ENCODE results near the gene RASD2. TPM values are rescaled to one million over a fixed set of nuclear protein-coding genes. Genes with fewer than 3 reads are reported as not detected.

Gene RASD2
- total RNA-seq, 1 experiment from 2014 or later, result 0.42 TPM

DNA sequence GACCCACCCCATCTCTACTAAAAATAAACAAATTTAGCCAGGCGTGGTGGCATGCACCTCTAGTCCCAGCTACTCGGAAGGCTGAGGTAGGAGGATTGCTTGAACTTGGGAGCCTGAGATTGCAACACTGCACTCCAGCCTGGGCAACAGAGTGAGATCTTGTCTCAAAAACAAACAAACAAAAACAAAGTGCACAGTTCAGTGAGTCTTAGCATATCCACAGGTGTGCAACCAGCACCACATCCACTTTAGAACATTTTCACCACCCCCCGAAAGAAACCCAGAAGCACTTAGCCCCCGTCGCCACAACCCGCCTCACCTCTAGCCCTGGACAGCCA, 49.1 kb downstream of the RASD2 start:
- Histone ChIP-seq H2BK20ac (ENCODE audit: low read depth, low read length, poor library complexity, severe bottlenecking) (no peak overlapping the region), H3K4me2 (ENCODE audit: insufficient read depth, insufficient read length, low read length) (no peak overlapping the region), H2AK5ac (ENCODE audit: insufficient read length, low read length) (no peak overlapping the region), H2BK120ac (ENCODE audit: low read depth, low read length, poor library complexity, severe bottlenecking) (no peak overlapping the region), H3K27me3 (ENCODE audit: insufficient read depth, low read length) (no peaks in the 10 kb centered on the region), H3K23ac (ENCODE audit: insufficient read length, low read depth, low read length) (no peak overlapping the region), H3K9me3 (ENCODE audit: control insufficient read depth, low read depth, low read length) (no peaks in the 10 kb centered on the region), H2BK15ac (ENCODE audit: low read depth, low read length) (no peak overlapping the region), H4K5ac (ENCODE audit: insufficient read length, low read depth, low read length) (no peak overlapping the region), H3K4ac (ENCODE audit: low read depth, low read length) (no peak overlapping the region), H2BK5ac (ENCODE audit: insufficient read length, low read length) (no peak overlapping the region), H2AFZ (ENCODE audit: low read length) (no peak overlapping the region), H3K27ac (ENCODE audit: insufficient read length, low read depth, low read length) (no peak overlapping the region), H4K20me1 (ENCODE audit: control insufficient read depth, insufficient read depth, insufficient read length) (no peaks in the 10 kb centered on the region), H3K23me2 (ENCODE audit: insufficient read length, low read depth, low read length, poor library complexity, severe bottlenecking) (no peaks in the 10 kb centered on the region), H3K56ac (ENCODE audit: insufficient read length, low read depth, low read length) (no peak overlapping the region), H2BK12ac (ENCODE audit: insufficient read length, low read depth, low read length) (no peak overlapping the region), H3T11ph (ENCODE audit: low read length) (no peak overlapping the region), H4K8ac (replicated peaks; ENCODE audit: insufficient read length, low read depth, low read length) (no peak overlapping the region), H3K4me1 (ENCODE audit: insufficient read depth, low read length) (no peaks in the 10 kb centered on the region), H3K18ac (ENCODE audit: insufficient read length, low read depth, low read length) (no peak overlapping the region), H3K79me2 (ENCODE audit: insufficient read depth, low read length) (no peaks in the 10 kb centered on the region), H3K14ac (ENCODE audit: insufficient read depth, low read length) (no peak overlapping the region), H3K9ac (ENCODE audit: extremely low read depth, insufficient read length, low read length) (no peak overlapping the region), H4K91ac (ENCODE audit: insufficient read length, low read depth, low read length) (no peak overlapping the region), H3K79me1 (ENCODE audit: insufficient read depth, low read depth, low read length, poor library complexity, severe bottlenecking) (no peaks in the 10 kb centered on the region)
- no peak overlapping the region for H3K4me3 Mint-ChIP-seq
- peaks cover 7% of the 10 kb centered on the region for H3K27me3 Mint-ChIP-seq (ENCODE audit: low read depth)
- WGBS (ENCODE audit: extremely low coverage, insufficient read length, low lambda C conversion rate), result no CpG with 5 or more reads among the region's 6 CpGs
- DNase-seq, result no peak
- no peak overlapping the region; a peak in 1 of 7 replicates for H3K27ac Mint-ChIP-seq
- no peaks in the 10 kb centered on the region for H3K9me3 Mint-ChIP-seq
- H3K4me1 Mint-ChIP-seq, result peaks cover 0 to 22% of the 10 kb centered on the region in 2 experiments; a peak in 3 of 4 replicates
- TF ChIP-seq, protein P1, sequence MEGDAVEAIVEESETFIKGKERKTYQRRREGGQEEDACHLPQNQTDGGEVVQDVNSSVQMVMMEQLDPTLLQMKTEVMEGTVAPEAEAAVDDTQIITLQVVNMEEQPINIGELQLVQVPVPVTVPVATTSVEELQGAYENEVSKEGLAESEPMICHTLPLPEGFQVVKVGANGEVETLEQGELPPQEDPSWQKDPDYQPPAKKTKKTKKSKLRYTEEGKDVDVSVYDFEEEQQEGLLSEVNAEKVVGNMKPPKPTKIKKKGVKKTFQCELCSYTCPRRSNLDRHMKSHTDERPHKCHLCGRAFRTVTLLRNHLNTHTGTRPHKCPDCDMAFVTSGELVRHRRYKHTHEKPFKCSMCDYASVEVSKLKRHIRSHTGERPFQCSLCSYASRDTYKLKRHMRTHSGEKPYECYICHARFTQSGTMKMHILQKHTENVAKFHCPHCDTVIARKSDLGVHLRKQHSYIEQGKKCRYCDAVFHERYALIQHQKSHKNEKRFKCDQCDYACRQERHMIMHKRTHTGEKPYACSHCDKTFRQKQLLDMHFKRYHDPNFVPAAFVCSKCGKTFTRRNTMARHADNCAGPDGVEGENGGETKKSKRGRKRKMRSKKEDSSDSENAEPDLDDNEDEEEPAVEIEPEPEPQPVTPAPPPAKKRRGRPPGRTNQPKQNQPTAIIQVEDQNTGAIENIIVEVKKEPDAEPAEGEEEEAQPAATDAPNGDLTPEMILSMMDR (conservative IDR thresholded peaks at IDR 0.05), result no peak
- H3K36me3 Mint-ChIP-seq (ENCODE audit: insufficient read depth in 1 of 3, low read depth in 3 of 3), result no peaks in the 10 kb centered on the region
